GM19324 (cell line): ENCODE measurements around the gene IL19.
A peak's percentile ranks its signal among the peaks of the same experiment; 100 is the strongest.
"Not testable (repeated sequence)": the region's sequence is repeated elsewhere in the genome, so short reads cannot be mapped to it uniquely, and the experiment has no call there.

ENCODE experiments used
- ATAC-seq: cut with Tn5 transposase; IDR thresholded peaks from one replicate; pipeline ENCODE4 v1.9.1; 2021; ENCODE audit warnings: mild to moderate bottlenecking, moderate library complexity; ENCODE audit not compliant: unreplicated experiment, low FRiP score

IL19 gene

DNA sequence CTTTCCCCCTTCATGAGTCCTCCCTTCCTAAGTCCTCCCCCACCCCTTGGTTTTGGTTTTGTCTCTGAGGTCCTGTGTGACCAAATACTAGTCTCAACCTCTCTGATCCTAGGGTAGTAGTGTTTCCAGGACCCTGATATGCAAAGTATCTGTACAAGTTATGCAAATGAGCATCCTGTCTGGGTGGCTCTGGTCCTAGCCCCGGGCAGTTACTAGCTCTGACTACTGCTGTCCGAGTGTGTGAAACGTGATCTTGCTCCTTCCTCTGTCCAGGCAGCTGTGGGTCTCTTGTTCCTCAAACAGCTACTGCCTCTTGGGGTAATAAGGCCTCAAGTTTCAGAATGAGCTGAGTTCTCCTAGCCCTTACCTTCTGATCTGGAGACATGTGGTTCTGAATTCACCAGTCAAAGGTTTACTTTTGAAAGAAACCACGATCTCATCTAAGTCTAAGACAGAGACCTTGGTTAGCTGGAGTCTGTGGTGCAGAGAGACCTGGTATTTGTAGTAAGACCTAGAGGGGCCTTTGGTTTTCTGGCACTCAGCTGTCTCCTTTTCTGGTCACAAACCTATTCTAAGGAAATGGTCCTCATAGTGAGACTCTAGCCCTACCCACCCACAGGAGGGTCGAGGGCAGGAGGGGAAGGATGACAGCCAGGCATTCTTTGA is 31.0 kb upstream of the IL19 start:
- ATAC-seq = peak; percentile 80

DNA sequence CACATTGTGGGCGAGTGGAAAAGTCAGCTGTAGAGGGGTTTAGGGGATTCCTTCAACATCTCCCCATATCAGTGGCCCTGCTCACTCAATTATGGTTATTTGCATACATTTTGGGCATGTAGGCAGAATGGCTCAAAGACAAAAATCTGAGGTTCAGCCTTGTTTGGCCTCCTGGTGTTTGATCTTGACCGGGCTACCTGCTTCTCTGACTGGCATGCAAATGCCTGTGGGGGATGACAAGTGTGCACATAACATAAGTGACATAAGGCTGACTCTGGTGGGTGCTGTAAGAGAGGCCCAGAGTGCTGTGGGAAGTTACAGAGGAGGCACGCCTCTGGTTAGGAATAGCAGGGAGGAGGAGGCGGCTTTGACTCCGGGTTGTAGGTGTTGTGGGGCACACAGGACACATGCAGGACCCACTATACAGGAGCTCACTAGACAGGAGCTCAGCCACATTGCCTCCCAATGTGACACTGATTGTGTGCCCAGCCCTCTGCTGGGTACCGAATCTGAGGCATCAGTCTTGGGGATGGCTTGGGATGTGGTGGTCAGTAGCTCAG is 29.4 kb upstream of the IL19 start:
- no peak for ATAC-seq

- ATAC-seq = no peak
Observed at GRCh38 chr1:206742719-206743383, 27.7 kb upstream of the IL19 start.

DNA sequence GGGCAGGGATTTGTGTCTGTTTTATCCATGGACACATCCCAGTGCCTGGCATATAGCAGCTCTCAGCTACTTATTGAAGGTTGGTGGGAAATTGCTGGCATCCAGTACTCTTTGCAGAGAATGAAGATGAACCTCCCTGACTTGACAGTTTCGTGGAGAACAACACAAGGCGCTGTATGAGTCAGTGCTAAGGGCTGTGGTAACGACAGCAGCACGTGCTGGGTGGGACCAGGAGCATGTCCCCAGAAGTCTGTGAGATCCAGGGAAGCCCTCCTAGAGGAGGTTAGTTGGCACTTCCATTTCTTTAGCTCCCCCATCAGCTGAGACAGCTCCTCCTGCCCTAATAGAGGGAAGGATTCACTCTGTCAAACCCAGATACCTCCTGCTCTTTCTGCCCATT is 25.9 kb upstream of the IL19 start:
- ATAC-seq = no peak

GRCh38 chr1:206745301-206745700 is 25.3 kb upstream of the IL19 start:
- ATAC-seq = no peak

- ATAC-seq = no peak
Observed at GRCh38 chr1:206748348-206749030, 22.1 kb upstream of the IL19 start.

- no peak for ATAC-seq
Observed at GRCh38 chr1:206751891-206752290, 18.7 kb upstream of the IL19 start.

DNA sequence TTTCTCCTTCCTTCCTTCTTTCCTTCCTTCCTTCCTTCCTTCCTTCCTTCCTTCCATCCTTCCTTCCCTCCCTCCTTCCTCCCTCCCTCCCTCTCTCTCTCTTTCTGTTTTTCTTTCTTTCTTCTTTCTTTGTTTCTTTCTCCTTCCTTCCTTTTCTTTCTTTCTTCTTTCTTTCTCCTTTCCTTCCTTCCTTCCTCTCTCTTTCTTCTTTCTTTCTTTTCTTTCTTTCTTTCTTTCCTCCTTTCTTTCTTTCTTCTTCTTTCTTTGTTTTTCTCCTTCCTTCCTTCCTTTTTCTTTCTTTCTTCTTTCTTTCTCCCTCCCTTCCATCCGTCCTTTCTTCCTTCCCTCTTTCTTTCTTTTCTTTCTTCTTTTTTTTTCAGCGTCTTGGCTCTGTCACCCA is 18.1 kb upstream of the IL19 start:
- no peak for ATAC-seq

DNA sequence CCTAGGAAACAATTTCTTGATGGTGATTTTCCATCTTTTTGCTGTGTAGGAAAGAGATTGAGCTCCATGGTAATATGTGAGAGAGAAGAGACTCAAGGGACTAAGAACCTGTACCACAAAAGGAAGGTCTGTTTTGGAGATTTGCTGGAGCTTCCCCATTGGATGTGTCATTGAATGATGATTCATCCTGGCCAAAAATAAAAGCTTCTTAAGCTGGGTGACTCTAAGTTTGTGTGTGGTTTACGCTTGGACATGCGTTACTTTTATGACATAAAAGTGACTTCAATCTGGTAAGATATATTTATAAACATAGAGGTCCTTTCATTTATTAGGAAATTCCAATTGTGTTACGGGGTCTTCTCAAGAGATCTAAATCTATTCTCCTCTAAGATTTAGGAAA is 17.4 kb upstream of the IL19 start:
- ATAC-seq = no peak

DNA sequence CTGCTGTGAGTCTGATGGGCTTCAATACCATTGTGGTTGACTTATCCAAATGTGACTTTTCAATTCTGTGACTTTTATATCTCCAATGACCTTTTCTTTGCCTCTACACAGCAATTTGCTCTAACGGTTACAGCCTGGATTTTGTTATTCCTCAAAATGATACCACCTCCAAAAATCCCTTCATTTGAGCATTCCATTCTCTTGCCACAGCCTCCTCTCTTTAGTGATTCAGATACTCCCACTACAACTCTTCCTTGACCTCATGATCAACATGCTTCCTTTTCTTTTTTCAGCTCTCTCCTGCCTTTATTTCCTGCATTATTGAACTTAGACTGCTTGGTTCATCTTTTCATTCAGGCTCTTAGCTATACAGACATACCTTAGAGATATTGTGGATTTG is 16.6 kb upstream of the IL19 start:
- no peak for ATAC-seq

- ATAC-seq = no peak
Observed at GRCh38 chr1:206757524-206758266, 12.9 kb upstream of the IL19 start.

- ATAC-seq = no peak
Observed at GRCh38 chr1:206760590-206760989, 10.0 kb upstream of the IL19 start.

GRCh38 chr1:206761159-206761768 is 9.3 kb upstream of the IL19 start:
- no peak for ATAC-seq

GRCh38 chr1:206762741-206763364 is 7.7 kb upstream of the IL19 start:
- not testable (repeated sequence) for ATAC-seq

- ATAC-seq = not testable (repeated sequence)
Observed at GRCh38 chr1:206765771-206766170, 4.8 kb upstream of the IL19 start.

DNA sequence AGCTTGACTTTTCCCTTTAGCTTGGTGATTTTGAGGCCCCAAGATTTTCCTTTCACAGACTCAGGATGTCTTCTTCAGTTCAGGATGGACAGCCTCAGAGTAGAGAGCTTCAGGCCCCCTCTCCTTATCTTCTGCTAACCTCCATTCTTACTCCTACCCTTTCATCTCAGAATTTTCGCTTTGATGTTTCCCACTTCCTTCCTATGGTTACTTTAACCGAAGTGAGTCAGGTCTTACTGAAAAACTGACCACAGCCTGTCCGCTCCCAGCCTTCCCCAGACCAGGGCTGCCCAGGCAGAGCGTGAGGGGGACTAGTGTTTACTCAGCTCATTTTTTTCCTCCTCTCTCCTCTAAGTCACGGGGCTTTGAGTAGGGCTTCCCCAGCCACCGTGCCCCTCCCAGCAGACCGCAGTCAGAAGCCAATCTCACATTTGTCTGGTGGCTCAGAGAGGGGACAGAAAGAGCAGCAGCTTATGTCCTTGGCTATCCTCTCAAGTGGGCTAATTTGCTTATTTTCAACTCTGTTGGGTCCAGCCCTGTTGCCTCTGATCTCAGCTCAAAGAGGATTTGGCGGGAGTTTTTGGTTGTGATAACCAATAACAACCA is 4.2 kb upstream of the IL19 start:
- no peak for ATAC-seq

GRCh38 chr1:206768472-206769303 is 1.9 kb upstream of the IL19 start:
- ATAC-seq = peak; percentile 15

- ATAC-seq = peak; percentile 45
Observed at GRCh38 chr1:206769304-206769731, 1.3 kb upstream of the IL19 start.

GRCh38 chr1:206771338-206771692 is 742 bp downstream of the IL19 start:
- no peak for ATAC-seq
